ENCODE data around the gene ZNF514. TPM values are rescaled to one million over a fixed set of nuclear protein-coding genes. Genes with fewer than 3 reads are reported as not detected.

ZNF514 gene
- total RNA-seq, 1 donor = 10.8 TPM

- peak overlapping the region; percentile 98 for H3K4me3 ChIP-seq (ENCODE audit: low read depth, low read length)
- DNase-seq (ENCODE audit: low read depth) = no peak
- no peak for TF ChIP-seq CTCF (IDR thresholded peaks at IDR 0.05; ENCODE audit: insufficient read depth, low read depth, low read length)
Measured at GRCh38 chr2:95166065-95166763, 6.6 kb upstream of the ZNF514 start.

- TF ChIP-seq CTCF (IDR thresholded peaks at IDR 0.05; ENCODE audit: insufficient read depth, low read depth, low read length) = no peak
- H3K4me3 ChIP-seq (ENCODE audit: low read depth, low read length) = peak within 1 kb of the TSS; percentile 98
- peak; percentile 98 for DNase-seq (ENCODE audit: low read depth)
Measured at GRCh38 chr2:95165371-95166064, 5.9 kb upstream of the ZNF514 start, which contains the start of gene ZNF2. Gene ZNF2 (plus strand): TSS chr2:95165809. CDS start chr2:95176227, 10,418 bp downstream.

GRCh38 chr2:95165030-95165370, 5.4 kb upstream of the ZNF514 start:
- no peak for DNase-seq (ENCODE audit: low read depth)
- H3K4me3 ChIP-seq (ENCODE audit: low read depth, low read length) = peak overlapping the region; percentile 98
- TF ChIP-seq CTCF (IDR thresholded peaks at IDR 0.05; ENCODE audit: insufficient read depth, low read depth, low read length) = no peak

GRCh38 chr2:95158891-95159619, 593 bp downstream of the ZNF514 start:
- DNase-seq (ENCODE audit: low read depth) = peak; percentile 47
- TF ChIP-seq CTCF (IDR thresholded peaks at IDR 0.05; ENCODE audit: insufficient read depth, low read depth, low read length) = no peak
- peak overlapping the region; percentile 81 for H3K4me3 ChIP-seq (ENCODE audit: low read depth, low read length)

GRCh38 chr2:95158441-95158840, 1.2 kb downstream of the ZNF514 start:
- peak overlapping the region; percentile 81 for H3K4me3 ChIP-seq (ENCODE audit: low read depth, low read length)
- no peak for TF ChIP-seq CTCF (IDR thresholded peaks at IDR 0.05; ENCODE audit: insufficient read depth, low read depth, low read length)
- no peak for DNase-seq (ENCODE audit: low read depth)

- H3K4me3 ChIP-seq (ENCODE audit: low read depth, low read length) = no peak overlapping the region
- TF ChIP-seq CTCF (IDR thresholded peaks at IDR 0.05; ENCODE audit: insufficient read depth, low read depth, low read length) = no peak
- DNase-seq (ENCODE audit: low read depth) = no peak
Measured at GRCh38 chr2:95149397-95149984, 10.2 kb downstream of the ZNF514 start.
